SH-SY5Y (cell line): ENCODE data around the gene ZNF669.

Experiments used
- GATA2 ChIP-seq: IDR thresholded peaks from 2 replicates; pipeline ENCODE4 v1.6.1; 2011; ENCODE audit warnings: mild to moderate bottlenecking, low read depth, low read length
- GATA3 ChIP-seq: IDR thresholded peaks from 2 replicates; pipeline ENCODE4 v1.6.1; 2011; ENCODE audit warnings: low read depth, mild to moderate bottlenecking, low read length, moderate library complexity

Gene ZNF669

GRCh38 chr1:247103859-247104591 is at the start of gene ZNF669:
Gene ZNF669 (minus strand): TSS chr1:247104356. CDS start chr1:247104199, 157 bp downstream.
- TF ChIP-seq GATA2 (peak; percentile 100), GATA3 (peak; percentile 89)

- no peak for TF ChIP-seq GATA3
- TF ChIP-seq GATA2, result no peak
Measured at GRCh38 chr1:247147781-247148180, 43.6 kb upstream of the ZNF669 start.

- TF ChIP-seq GATA3, result no peak
- TF ChIP-seq GATA2, result no peak
Measured at GRCh38 chr1:247146671-247147070, 42.5 kb upstream of the ZNF669 start.

GRCh38 chr1:247145279-247145678 is 41.1 kb upstream of the ZNF669 start:
- no peak for TF ChIP-seq GATA2
- TF ChIP-seq GATA3, result no peak

- TF ChIP-seq GATA2, result no peak
- no peak for TF ChIP-seq GATA3
Measured at GRCh38 chr1:247131236-247131635, 27.1 kb upstream of the ZNF669 start.

GRCh38 chr1:247121382-247121781 is 17.2 kb upstream of the ZNF669 start:
- no peak for TF ChIP-seq GATA2
- TF ChIP-seq GATA3, result no peak

GRCh38 chr1:247119600-247120407 is 15.6 kb upstream of the ZNF669 start:
- no peak for TF ChIP-seq GATA3
- no peak for TF ChIP-seq GATA2

- no peak for TF ChIP-seq GATA2
- no peak for TF ChIP-seq GATA3
Measured at GRCh38 chr1:247118946-247119446, 14.8 kb upstream of the ZNF669 start.

GRCh38 chr1:247115545-247115944 is 11.4 kb upstream of the ZNF669 start:
- TF ChIP-seq GATA2, result no peak
- no peak for TF ChIP-seq GATA3

- TF ChIP-seq GATA3 (no peak), GATA2 (no peak)
Measured at GRCh38 chr1:247115141-247115510, 11.0 kb upstream of the ZNF669 start.

GRCh38 chr1:247114351-247115140 is 10.4 kb upstream of the ZNF669 start:
- no peak for TF ChIP-seq GATA3
- TF ChIP-seq GATA2, result no peak

- TF ChIP-seq GATA2, result no peak
- TF ChIP-seq GATA3, result no peak
Measured at GRCh38 chr1:247113733-247114271, 9.6 kb upstream of the ZNF669 start.

- TF ChIP-seq GATA2, result no peak
- TF ChIP-seq GATA3, result no peak
Measured at GRCh38 chr1:247113094-247113497, 8.9 kb upstream of the ZNF669 start.

- TF ChIP-seq GATA2 (no peak), GATA3 (no peak)
Measured at GRCh38 chr1:247112479-247112781, 8.3 kb upstream of the ZNF669 start.
